ENCODE results near the gene PSAPL1. TPM values are rescaled to one million over a fixed set of nuclear protein-coding genes. Genes with fewer than 3 reads are reported as not detected.

Gene PSAPL1
- total RNA-seq, 1 experiment from 2014 or later = 0.05 TPM

- ChIA-PET CTCF (no interaction called here), POLR2A (no interaction called here), RAD21 (ENCODE audit: low non-redundant PET in 1 of 2, low total read pairs in 2 of 2, uncharacterized antibody in 2 of 2, unreplicated experiment in 2 of 2) (no interaction called here)
- ATAC-seq (no peak), DNase-seq (ENCODE audit: low read depth, low spot score) (no peak)
- TF ChIP-seq POLR2A (IDR thresholded peaks at IDR 0.05; ENCODE audit: borderline replicate concordance, extremely low read depth, insufficient read depth, insufficient read length) = no peak
- TF ChIP-seq ZFX (IDR thresholded peaks at IDR 0.05) = no peak
- no peak for TF ChIP-seq ATF3 (IDR thresholded peaks at IDR 0.05)
- TF ChIP-seq TCF7L2 (IDR thresholded peaks at IDR 0.05; ENCODE audit: borderline replicate concordance, extremely low read depth, insufficient read depth, insufficient read length) = no peak
- TF ChIP-seq POLR2AphosphoS5 (IDR thresholded peaks at IDR 0.05; ENCODE audit: low read depth, low read length) = no peak
- TF ChIP-seq SRF (IDR thresholded peaks at IDR 0.05; ENCODE audit: low read depth) = no peak
- no peak for TF ChIP-seq RAD21 (IDR thresholded peaks at IDR 0.05; ENCODE audit: low read depth)
- TF ChIP-seq CEBPB (IDR thresholded peaks at IDR 0.05; ENCODE audit: low read depth) = no peak
- TF ChIP-seq MAX (IDR thresholded peaks at IDR 0.05) = no peak
- no peak for TF ChIP-seq ELF1 (IDR thresholded peaks at IDR 0.05; ENCODE audit: borderline replicate concordance, low read depth)
- TF ChIP-seq FOSL1 (IDR thresholded peaks at IDR 0.05; ENCODE audit: low read depth) = no peak
- no peak for TF ChIP-seq YY1 (IDR thresholded peaks at IDR 0.05; ENCODE audit: extremely low read depth, insufficient replicate concordance, low read depth, low read length)
- TF ChIP-seq EGR1 (IDR thresholded peaks at IDR 0.05; ENCODE audit: low read depth) = no peak
- TF ChIP-seq CTCF (IDR thresholded peaks at IDR 0.05 in 2 of 3, conservative IDR thresholded peaks at IDR 0.05 in 1 of 3; ENCODE audit: borderline replicate concordance in 1 of 3, insufficient read depth in 1 of 3, low read depth in 2 of 3, low read length in 2 of 3) = no peak
- no peak for TF ChIP-seq ZBTB33 (IDR thresholded peaks at IDR 0.05; ENCODE audit: extremely low read depth, insufficient replicate concordance, low read length)
- TF ChIP-seq REST (IDR thresholded peaks at IDR 0.05; ENCODE audit: low read depth) = no peak
- Histone ChIP-seq H3K27ac (ENCODE audit: low read depth, low read length) (no peak overlapping the region), H3K79me2 (ENCODE audit: insufficient read depth, low read length) (no peaks in the 10 kb centered on the region), H3K9me3 (ENCODE audit: control insufficient read depth in 1 of 2, insufficient read depth in 1 of 2, low read depth in 1 of 2, low read length in 2 of 2) (no peaks in the 10 kb centered on the region), H3K4me2 (ENCODE audit: low read length) (no peak overlapping the region), H4K20me1 (ENCODE audit: insufficient read depth) (no peaks in the 10 kb centered on the region), H3K4me1 (ENCODE audit: control insufficient read depth in 1 of 2, insufficient read depth in 2 of 2, low read length in 2 of 2) (no peaks in the 10 kb centered on the region), H3K9me2 (ENCODE audit: insufficient read depth) (no peaks in the 10 kb centered on the region), H3K4me3 (replicated peaks in 1 of 2; ENCODE audit: low read depth in 1 of 2, low read length in 2 of 2) (no peak overlapping the region), H3K36me3 (ENCODE audit: control insufficient read depth in 1 of 2, insufficient read depth in 2 of 2, low read length in 2 of 2) (no peaks in the 10 kb centered on the region), H3K27me3 (ENCODE audit: insufficient read depth, low read length) (no peaks in the 10 kb centered on the region), H2AFZ (ENCODE audit: low read depth, low read length, poor library complexity, severe bottlenecking) (no peak overlapping the region), H3K9ac (ENCODE audit: low read length) (no peak overlapping the region)
- intact Hi-C loops (cut with micrococcal nuclease) = no loop called here
- BruUV-seq (replicated peaks) = no TSS peak
These were observed 52.7 kb downstream of the PSAPL1 start for GRCh38 chr4:7381890-7382633.
